Ovary (tissue), 9 donors: ENCODE measurements around the gene HLCS. TPM values are rescaled to one million over a fixed set of nuclear protein-coding genes. Genes with fewer than 3 reads are reported as not detected.

ENCODE experiments used
- DNase-seq, 5 donors: peaks; one replicate each; pipeline ENCODE4 v3.0.0-alpha.2; 2019 to 2020
- H3K27ac ChIP-seq, 2 donors: fragments of 200-600 bp; one replicate each; pipeline versions ENCODE4 v1.5.1 to v1.8.0; 2019 to 2022
- H3K27me3 ChIP-seq: fragments of 200-600 bp; one replicate; pipeline ENCODE4 v1.8.0; 2022
- H3K36me3 ChIP-seq: fragments of 200-600 bp; sonication (generic); one replicate; pipeline ENCODE4 v1.5.1; 2019
- H3K4me1 ChIP-seq: one replicate; pipeline ENCODE4 v1.8.1; 2013; ENCODE audit warnings: mild to moderate bottlenecking, moderate library complexity; ENCODE audit not compliant: insufficient read depth
- H3K4me3 ChIP-seq: fragments of 200-600 bp; sonication (generic); one replicate; pipeline ENCODE4 v1.5.1; 2017
- H3K9me3 ChIP-seq, 2 donors: fragments of 200-600 bp in 1 of 2; sonication (generic) in 1 of 2; one replicate each; pipeline versions ENCODE4 v1.5.1 to v1.8.1; 2013 to 2019; ENCODE audit warnings: mild to moderate bottlenecking in 1 of 2, moderate library complexity in 1 of 2
- CTCF ChIP-seq, 3 donors: fragments of 450-650 bp in 2 of 3; fragments of 200-600 bp in 1 of 3; IDR thresholded peaks; one replicate each; pipeline versions ENCODE4 v1.5.1 to v1.8.0; 2016 to 2022; ENCODE audit warnings: antibody characterized with exemption in 3 of 3, mild to moderate bottlenecking in 1 of 3
- EP300 ChIP-seq: sonication (generic); formaldehyde crosslinking; IDR thresholded peaks from one replicate; pipeline ENCODE4 v1.6.1; 2017; ENCODE audit warnings: antibody characterized with exemption
- POLR2A ChIP-seq: fragments of 450-650 bp; IDR thresholded peaks from one replicate; pipeline ENCODE4 v1.6.1; 2017; ENCODE audit warnings: antibody characterized with exemption, mild to moderate bottlenecking, moderate library complexity
- WGBS, 3 donors: extraction: QIAGEN DNeasy Blood & Tissue Kit in 1 of 3; methylation state at CpG; one replicate each; pipeline versions ENCODE4 v1.1.5 to v1.1.7; 2013 to 2017; 5-methylcytosine and 5-hydroxymethylcytosine counted together
- intact Hi-C, 4 donors: fragments of 100-400 bp; cut with DNase I; formaldehyde crosslinking; loops; one replicate each; pipeline versions ENCODE4 v1.11.0 to v1.15.1; 2022 to 2023
- polyA plus RNA-seq, 2 donors: library from polyadenylated mRNA; stranded (reverse); fragments of 200-250 nt in 1 of 2; fragments of 350-450 nt in 1 of 2; fragmentation: Illumina TruSeq in 1 of 2; extraction: RNeasy Lipid Tissue Mini Kit (QIAGEN cat#74804) in 1 of 2; gene quantifications; one replicate each; pipeline ENCODE4 v1.2.3, GENCODE V29; 2013 to 2014
- total RNA-seq, 7 donors: library from RNA; depleted of rRNA in 2 of 7; stranded (reverse); fragments of >200 nt in 2 of 7; fragmentation: NEBNext Ultra II Directional in 3 of 7; extraction: Animal tissue kit (Norgen Biotek cat#: 25700) in 3 of 7; gene quantifications; one replicate each; pipeline versions ENCODE4 v1.1.0 to v1.2.4, GENCODE V29; 2016 to 2023
- donor health status: DM: no; HTN: no; CAD: no; lungs with moderate emphysema.
- donor health status: DM: no; HTN: no; CAD: no.
- donor health status: Bipolar disorder and iron deficiency.
- donor health status: DM: yes; HTN: yes; CAD: no.
- donor health status: DM: no; HTN: no; CAD: no.
- donor health status: DM: yes; HTN: yes; CAD: no.

Gene HLCS
- total and polyA plus RNA-seq, 9 donors, result 4.0 to 20.3 (median 12.4) TPM

- no peaks in the 10 kb centered on the region for H3K36me3 ChIP-seq
- no peaks in the 10 kb centered on the region for H3K4me1 ChIP-seq
- 87 to 88% (median 88%) methylated on average over 14 of the region's 14 CpGs for WGBS, 3 donors
- no peak overlapping the region for H3K4me3 ChIP-seq
- DNase-seq, result no peak
- H3K27ac ChIP-seq, result no peak overlapping the region
- no peaks in the 10 kb centered on the region for H3K27me3 ChIP-seq
- no peaks in the 10 kb centered on the region for H3K9me3 ChIP-seq
- intact Hi-C loops, result no loop called here
- TF ChIP-seq POLR2A (no peak), CTCF (IDR thresholded peaks at IDR 0.05) (no peak), EP300 (no peak)
Observed at GRCh38 chr21:36723371-36723881, 243.0 kb downstream of the HLCS start.

- DNase-seq, result no peak
- WGBS, 3 donors, result 84 to 87% (median 85%) methylated on average over 25 of the region's 25 CpGs
- no peaks in the 10 kb centered on the region for H3K27me3 ChIP-seq
- no peak overlapping the region for H3K4me3 ChIP-seq
- H3K27ac ChIP-seq, result no peak overlapping the region
- TF ChIP-seq EP300 (no peak), CTCF (IDR thresholded peaks at IDR 0.05) (no peak)
- no peaks in the 10 kb centered on the region for H3K36me3 ChIP-seq
- H3K9me3 ChIP-seq, result no peaks in the 10 kb centered on the region
- intact Hi-C loops, result no loop called here
- no peaks in the 10 kb centered on the region for H3K4me1 ChIP-seq
Observed at GRCh38 chr21:36722370-36723368, 243.8 kb downstream of the HLCS start.

GRCh38 chr21:36721817-36722216, 244.7 kb downstream of the HLCS start:
- H3K4me1 ChIP-seq, result no peaks in the 10 kb centered on the region
- no peaks in the 10 kb centered on the region for H3K36me3 ChIP-seq
- no peaks in the 10 kb centered on the region for H3K27me3 ChIP-seq
- intact Hi-C loops, result no loop called here
- H3K9me3 ChIP-seq, result no peaks in the 10 kb centered on the region
- 81 to 92% (median 85%) methylated on average over 7 of the region's 7 CpGs for WGBS, 3 donors
- TF ChIP-seq EP300, result no peak
- no peak for TF ChIP-seq CTCF (IDR thresholded peaks at IDR 0.05)
- no peak for TF ChIP-seq POLR2A
- H3K27ac ChIP-seq, result no peak overlapping the region
- H3K4me3 ChIP-seq, result no peak overlapping the region
- no peak for DNase-seq

GRCh38 chr21:36719614-36720013, 246.9 kb downstream of the HLCS start:
- Histone ChIP-seq H3K27me3 (no peaks in the 10 kb centered on the region), H3K9me3 (no peaks in the 10 kb centered on the region), H3K4me1 (no peaks in the 10 kb centered on the region), H3K36me3 (no peaks in the 10 kb centered on the region), H3K4me3 (no peak overlapping the region), H3K27ac (no peak overlapping the region)
- no peak for DNase-seq
- intact Hi-C loops, result no loop called here
- WGBS, 3 donors, result 88 to 91% (median 91%) methylated on average over 10 of the region's 10 CpGs
- no peak for TF ChIP-seq EP300
- TF ChIP-seq POLR2A, result no peak
- no peak for TF ChIP-seq CTCF (IDR thresholded peaks at IDR 0.05)
